Mesodermal cell (in vitro differentiated cells): ENCODE measurements around the gene CD226.
"Not testable (repeated sequence)": the region's sequence is repeated elsewhere in the genome, so short reads cannot be mapped to it uniquely, and the experiment has no call there.

Experiments
- H3K27ac ChIP-seq: 2 replicates; pipeline ENCODE4 v1.7.0; 2013; ENCODE audit warnings: mild to moderate bottlenecking, low read depth, low read length, moderate library complexity; ENCODE audit not compliant: severe bottlenecking
- H3K36me3 ChIP-seq: 2 replicates; pipeline ENCODE4 v1.7.1; 2013; ENCODE audit warnings: mild to moderate bottlenecking, low read length, moderate library complexity; ENCODE audit not compliant: control insufficient read depth, insufficient read depth
- H3K4me1 ChIP-seq: one replicate; pipeline ENCODE4 v1.7.1; 2013; ENCODE audit warnings: mild to moderate bottlenecking, low read length; ENCODE audit not compliant: insufficient read depth, control insufficient read depth, poor library complexity, severe bottlenecking
- H3K4me3 ChIP-seq: 2 replicates; pipeline ENCODE4 v1.7.0; 2013; ENCODE audit warnings: low read length, control low read depth, mild to moderate bottlenecking; ENCODE audit not compliant: insufficient read depth, poor library complexity, severe bottlenecking; ENCODE audit errors: extremely low read depth
- H3K9me3 ChIP-seq: 2 replicates; pipeline ENCODE4 v1.7.1; 2013; ENCODE audit warnings: mild to moderate bottlenecking, low read length, moderate library complexity; ENCODE audit not compliant: control insufficient read depth
- WGBS, 2 experiments: methylation state at CpG; one replicate each; pipeline ENCODE4 v1.1.5; 2013; ENCODE audit warnings: missing lambda C conversion rate in 2 of 2; ENCODE audit not compliant: insufficient coverage in 2 of 2; 5-methylcytosine and 5-hydroxymethylcytosine counted together

CD226 gene

DNA sequence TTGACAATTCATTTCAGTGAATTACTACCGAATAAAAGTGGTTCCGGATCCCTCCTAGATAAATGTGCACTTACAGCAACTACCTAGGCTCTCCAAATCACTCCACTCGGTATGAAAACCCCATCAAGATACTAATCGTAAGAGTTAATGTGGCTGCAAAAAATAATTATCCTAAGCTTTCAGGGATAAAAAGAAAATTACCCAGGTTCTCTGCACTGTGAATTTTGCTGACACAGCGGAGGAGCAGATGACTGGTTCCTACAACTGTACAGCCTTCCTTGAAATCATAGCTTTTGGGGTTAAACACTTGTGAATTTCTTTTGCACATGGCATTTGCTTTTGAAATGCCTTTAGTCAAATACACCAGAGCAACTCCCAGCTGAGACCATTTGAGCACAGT, 104.7 kb downstream of the CD226 start:
- Histone ChIP-seq H3K4me1 (no peaks in the 10 kb centered on the region), H3K36me3 (no peaks in the 10 kb centered on the region), H3K4me3 (no peak overlapping the region), H3K27ac (no peak overlapping the region), H3K9me3 (no peaks in the 10 kb centered on the region)
- 100% methylated on average over 1 to 2 of the region's 5 CpGs for WGBS, 2 experiments

DNA sequence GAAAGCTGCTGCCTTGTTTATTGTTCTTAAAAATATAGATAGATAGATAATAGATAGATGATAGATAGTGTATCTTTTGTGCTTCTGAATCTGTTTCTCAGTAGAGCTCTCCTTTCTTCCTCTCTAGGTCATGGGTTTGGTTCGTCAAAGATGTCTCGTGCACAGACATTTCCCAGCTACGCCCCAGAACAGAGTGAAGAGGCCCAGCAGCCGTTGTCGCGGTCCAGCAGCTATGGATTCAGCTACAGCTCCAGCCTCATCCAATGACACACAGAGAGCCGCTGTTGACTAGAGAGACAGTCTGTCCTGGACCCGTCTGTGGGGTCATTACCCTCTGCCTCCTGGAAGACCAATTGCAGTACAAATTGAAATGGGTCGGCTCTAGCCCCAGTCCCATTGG, 106.6 kb downstream of the CD226 start:
- Histone ChIP-seq H3K4me1 (no peaks in the 10 kb centered on the region), H3K27ac (no peak overlapping the region), H3K4me3 (no peak overlapping the region), H3K9me3 (no peaks in the 10 kb centered on the region), H3K36me3 (no peaks in the 10 kb centered on the region)
- 87 to 91% methylated on average over 8 to 9 of the region's 9 CpGs for WGBS, 2 experiments

DNA sequence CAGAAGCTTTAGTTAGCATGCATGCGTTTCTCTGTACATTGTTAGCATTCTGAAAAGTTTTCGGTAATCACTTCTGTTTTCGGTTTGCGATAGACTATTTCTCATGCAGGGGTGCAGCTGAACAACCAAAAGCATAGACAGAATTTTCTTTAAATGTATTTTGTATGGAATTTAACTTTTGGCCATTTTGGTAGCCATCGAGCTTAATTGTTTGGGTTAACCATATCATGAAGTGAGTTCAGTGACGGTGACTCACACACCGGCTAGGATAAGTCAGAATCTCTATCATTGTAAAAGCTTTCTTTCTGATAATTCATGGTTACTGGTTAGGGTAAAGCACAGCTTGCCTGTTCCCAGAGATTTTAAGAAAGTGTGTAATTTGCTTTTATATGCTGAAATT, 107.2 kb downstream of the CD226 start:
- no peaks in the 10 kb centered on the region for H3K9me3 ChIP-seq
- H3K27ac ChIP-seq: no peak overlapping the region
- WGBS, 2 experiments: 92 to 99% methylated on average over 6 to 7 of the region's 7 CpGs
- H3K4me1 ChIP-seq: no peaks in the 10 kb centered on the region
- H3K36me3 ChIP-seq: no peaks in the 10 kb centered on the region
- no peak overlapping the region for H3K4me3 ChIP-seq

DNA sequence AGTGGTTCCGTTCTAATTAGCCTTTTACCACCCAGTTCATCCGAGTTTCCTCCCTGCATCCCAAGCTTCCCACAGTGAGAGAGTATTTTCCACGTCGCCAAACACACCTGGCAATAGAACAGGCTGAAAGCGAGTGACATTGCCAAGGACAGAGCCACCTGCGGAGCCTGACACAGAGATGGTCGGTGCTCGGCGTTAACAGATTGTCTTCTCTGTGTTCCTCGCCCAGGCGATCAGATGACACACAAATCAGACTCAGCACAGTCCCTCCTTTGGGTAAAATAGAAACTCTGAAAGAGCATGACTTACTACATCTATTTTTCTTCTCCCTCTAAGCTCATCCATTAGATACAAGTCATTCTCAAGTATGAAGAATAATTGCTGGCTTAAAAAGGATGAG, 107.7 kb downstream of the CD226 start:
- Histone ChIP-seq H3K9me3 (no peaks in the 10 kb centered on the region), H3K4me1 (no peaks in the 10 kb centered on the region), H3K36me3 (no peaks in the 10 kb centered on the region), H3K27ac (no peak overlapping the region), H3K4me3 (no peak overlapping the region)
- WGBS, 2 experiments: 94 to 97% methylated on average over 10 of the region's 11 CpGs

DNA sequence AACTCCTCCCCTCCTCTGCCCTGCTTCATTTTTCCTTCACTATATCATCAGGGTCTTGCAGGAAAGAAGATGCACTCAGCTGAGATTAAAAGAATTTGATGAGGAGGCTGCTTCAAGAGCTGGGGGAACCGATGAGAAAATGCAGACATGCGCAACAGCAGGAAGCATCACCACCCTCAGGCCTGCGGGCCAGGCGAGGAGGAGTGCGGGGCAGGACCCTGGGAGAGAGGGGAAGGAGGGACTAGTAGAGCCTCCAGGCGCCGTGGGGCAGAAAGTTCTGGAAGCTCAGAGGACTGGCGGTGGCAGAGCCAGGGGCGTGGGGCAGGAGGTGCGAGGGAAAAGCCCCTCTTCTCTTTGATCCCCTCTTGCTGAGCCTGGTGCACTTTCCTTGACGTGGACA, 108.2 kb downstream of the CD226 start:
- H3K4me3 ChIP-seq: no peak overlapping the region
- H3K36me3 ChIP-seq: no peaks in the 10 kb centered on the region
- H3K27ac ChIP-seq: no peak overlapping the region
- no peaks in the 10 kb centered on the region for H3K9me3 ChIP-seq
- 91 to 93% methylated on average over 10 to 11 of the region's 11 CpGs for WGBS, 2 experiments
- H3K4me1 ChIP-seq: no peaks in the 10 kb centered on the region

DNA sequence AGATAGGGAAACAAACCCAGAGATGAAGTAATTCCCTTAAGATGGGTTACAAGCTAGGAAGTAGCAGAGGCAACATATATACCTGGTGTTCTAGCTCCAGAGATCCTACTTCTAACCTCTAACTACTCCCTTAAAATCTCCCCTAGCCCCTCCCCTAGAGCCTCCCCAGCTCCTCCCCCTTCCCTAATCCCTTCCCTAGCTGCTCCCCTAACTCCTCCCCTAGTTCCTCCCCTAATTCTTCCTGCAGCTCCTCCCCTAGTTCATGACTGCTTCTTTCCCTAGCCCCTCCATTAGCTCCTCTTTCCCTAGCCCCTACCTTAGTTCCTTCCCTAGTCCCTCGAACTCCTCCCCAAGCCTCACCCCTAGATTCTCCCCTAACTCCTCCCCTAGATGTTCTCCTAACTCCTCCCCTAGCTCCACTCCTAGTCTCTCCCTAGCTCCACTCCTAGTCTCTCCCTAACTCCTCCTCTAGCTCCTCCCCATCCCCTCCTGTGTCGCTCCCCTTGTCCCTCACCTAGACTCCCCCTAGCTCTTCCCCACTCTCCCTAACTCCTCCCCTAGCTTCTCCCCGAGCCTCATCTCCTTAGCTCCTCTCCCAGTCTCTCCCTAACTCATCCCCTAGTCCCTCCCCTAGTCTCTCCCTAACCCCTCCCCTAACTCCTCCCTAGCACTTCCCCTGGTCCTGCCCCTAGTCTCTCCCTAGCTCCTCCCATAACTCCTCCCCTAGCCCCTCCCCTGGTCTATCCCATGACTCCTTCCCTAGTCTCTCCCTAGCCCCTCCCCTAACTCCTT, 108.9 kb downstream of the CD226 start:
- H3K4me1 ChIP-seq: no peaks in the 10 kb centered on the region
- H3K27ac ChIP-seq: no peak overlapping the region
- H3K4me3 ChIP-seq: no peak overlapping the region
- 86 to 95% methylated on average over 3 of the region's 3 CpGs for WGBS, 2 experiments
- H3K9me3 ChIP-seq: no peaks in the 10 kb centered on the region
- H3K36me3 ChIP-seq: no peaks in the 10 kb centered on the region

DNA sequence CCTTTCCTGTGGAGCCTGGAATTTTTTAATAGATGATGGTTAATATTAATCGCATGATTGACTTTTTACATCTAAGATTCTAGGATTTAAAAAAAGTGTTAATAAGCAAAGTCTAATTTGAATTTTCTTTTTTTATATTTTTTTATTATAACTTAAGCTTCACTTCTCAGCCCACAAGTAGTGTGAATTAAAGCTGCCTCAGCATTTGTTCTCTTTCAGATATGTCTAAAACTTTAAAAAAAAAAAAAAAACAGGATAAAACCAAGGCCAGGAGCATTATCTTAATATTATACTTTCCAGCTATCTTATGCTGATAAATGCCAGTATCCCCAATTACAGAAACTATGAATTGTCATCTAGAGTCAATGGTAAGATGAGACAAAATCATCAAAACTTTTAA, 109.7 kb downstream of the CD226 start:
- no peaks in the 10 kb centered on the region for H3K4me1 ChIP-seq
- no peaks in the 10 kb centered on the region for H3K9me3 ChIP-seq
- no peak overlapping the region for H3K4me3 ChIP-seq
- no peaks in the 10 kb centered on the region for H3K36me3 ChIP-seq
- no peak overlapping the region for H3K27ac ChIP-seq
- WGBS, 2 experiments: no CpG with 5 or more reads among the region's 1 CpG

DNA sequence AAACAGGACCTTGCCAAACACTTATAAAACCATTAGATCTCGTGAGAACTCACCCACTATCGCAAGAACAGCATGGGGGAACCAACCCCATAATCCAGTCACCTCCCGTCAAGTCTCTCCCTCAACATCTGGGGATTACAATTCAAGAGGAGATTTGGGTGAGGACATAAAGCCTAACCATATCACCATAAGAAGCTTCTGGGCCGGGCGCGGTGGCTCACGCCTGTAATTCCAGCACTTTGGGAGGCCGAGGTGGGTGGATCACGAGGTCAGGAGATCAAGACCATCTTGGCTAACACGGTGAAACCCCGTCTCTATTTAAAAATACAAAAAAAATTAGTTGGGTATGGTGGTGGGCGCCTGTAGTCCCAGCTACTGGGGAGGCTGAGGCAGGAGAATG, 112.7 kb downstream of the CD226 start:
- H3K27ac ChIP-seq, H3K9me3 ChIP-seq, H3K4me3 ChIP-seq, H3K36me3 ChIP-seq, H3K4me1 ChIP-seq: not testable (repeated sequence)
- WGBS, 2 experiments: 96% methylated on average over 4 of the region's 12 CpGs; no CpG with 5 or more reads in 1 of the 2 experiments

DNA sequence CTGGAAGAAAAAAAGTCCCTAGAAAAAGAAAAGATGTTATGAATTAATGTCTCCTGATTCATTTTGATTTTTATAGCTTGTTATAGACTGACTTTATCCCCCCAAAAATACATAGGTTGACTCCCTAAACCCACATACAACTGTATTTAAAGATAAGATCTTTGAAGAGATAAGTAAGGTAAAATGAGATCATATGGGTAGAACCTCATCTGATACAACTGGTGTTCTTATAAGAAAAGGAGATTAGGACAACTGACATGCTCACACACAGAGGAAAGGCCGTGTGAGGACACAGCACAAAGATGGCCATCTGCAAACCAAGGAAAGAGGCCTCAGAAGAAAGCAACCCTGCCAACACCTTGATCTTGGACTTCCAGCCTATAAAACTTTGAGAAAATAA, 117.5 kb downstream of the CD226 start:
- no peaks in the 10 kb centered on the region for H3K4me1 ChIP-seq
- WGBS, 2 experiments: 80 to 83% methylated on average over 1 of the region's 1 CpG

DNA sequence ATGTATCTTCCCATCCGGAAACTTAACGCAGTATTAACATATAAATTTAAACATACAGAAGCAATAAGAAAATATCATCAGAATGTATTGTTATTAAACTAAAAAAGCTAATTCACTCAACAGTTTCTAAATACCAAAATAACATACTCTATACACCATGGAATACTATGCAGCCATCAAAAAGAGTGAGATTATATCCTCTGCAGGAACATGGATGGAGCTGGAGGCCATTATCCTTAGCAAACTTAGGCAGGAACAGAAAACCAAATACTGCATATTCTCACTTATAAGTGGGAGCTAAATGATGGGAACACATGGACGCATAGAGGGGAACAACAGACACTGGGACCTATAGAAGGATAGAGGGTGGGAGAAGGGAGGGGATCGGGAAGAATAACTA, 127.1 kb downstream of the CD226 start:
- Histone ChIP-seq H3K4me1 (no peaks in the 10 kb centered on the region), H3K27ac (no peak overlapping the region), H3K4me3 (no peak overlapping the region), H3K9me3 (no peaks in the 10 kb centered on the region), H3K36me3 (no peaks in the 10 kb centered on the region)
- WGBS, 2 experiments: no CpG with 5 or more reads among the region's 4 CpGs

More for the DNA sequence above, 117.5 kb downstream of the CD226 start:
- no peak overlapping the region for H3K27ac ChIP-seq
- no peak overlapping the region for H3K4me3 ChIP-seq
- no peaks in the 10 kb centered on the region for H3K9me3 ChIP-seq
- H3K36me3 ChIP-seq: no peaks in the 10 kb centered on the region

DNA sequence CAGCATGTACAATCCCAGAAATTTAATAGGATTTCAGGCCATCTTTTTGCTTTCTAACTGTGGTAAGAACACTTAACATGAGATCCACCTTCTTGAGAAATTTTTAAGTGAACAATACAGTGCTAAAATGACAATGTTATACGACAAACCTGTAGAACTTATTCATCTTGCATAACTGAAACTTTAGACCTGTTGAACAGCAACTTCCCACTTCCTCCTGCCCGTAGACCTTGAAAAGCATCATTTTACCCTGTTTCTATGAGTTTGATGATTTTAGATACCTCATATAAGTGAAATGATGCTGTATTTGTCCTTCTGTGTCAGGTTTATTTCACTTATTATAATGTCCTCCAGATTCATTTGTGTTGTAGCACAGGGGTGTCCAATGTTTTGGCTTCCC, 128.2 kb downstream of the CD226 start:
- H3K36me3 ChIP-seq: no peaks in the 10 kb centered on the region
- WGBS, 2 experiments: no CpG with 5 or more reads among the region's 2 CpGs
- H3K27ac ChIP-seq: no peak overlapping the region
- H3K4me3 ChIP-seq: no peak overlapping the region
- no peaks in the 10 kb centered on the region for H3K4me1 ChIP-seq
- no peaks in the 10 kb centered on the region for H3K9me3 ChIP-seq
